Measurements from ENCODE around the gene C2orf15.

The C2orf15 gene

DNA sequence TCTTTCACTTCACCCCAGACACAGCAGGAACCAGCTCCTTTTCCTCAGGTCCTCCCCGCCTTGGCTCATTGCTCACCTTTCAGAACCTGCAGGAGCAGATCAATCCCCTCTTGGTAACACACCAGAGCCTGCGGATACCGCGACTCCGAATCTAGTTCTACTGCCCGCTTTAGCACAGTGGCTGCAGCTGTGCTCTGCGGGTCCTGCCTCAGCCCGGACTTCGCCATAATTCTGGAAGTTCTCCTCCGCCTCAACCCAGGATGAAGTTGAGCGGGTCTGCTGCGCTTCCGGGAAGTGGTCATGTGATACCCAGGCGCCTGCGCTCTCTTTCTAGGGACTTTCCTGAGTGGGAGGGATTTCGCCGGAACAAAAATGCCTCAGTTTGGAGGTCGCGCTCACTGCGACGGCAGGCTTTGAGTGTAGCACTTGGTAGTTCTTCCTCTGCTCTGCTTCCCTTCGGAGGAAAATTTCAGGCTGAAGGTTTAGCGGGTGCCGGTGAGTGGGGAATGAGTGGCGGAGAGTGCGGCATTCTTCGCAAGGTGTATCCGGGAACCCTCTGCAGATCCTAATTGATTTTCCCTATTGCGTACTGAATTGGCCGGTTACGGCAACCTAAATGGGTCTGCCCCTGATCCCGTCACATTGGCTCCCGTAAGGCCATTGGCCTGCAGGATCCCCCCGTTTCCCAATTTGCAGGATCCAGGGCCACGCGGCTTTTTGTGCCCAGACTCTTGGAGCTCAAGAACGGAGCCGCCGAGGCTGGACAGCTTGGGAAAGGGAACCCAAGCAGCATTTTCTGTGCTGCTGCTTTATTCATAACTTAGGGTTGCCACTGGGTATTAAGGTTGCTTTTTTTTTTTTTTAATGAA lies 39.5 kb downstream of the C2orf15 start, which contains the start of the genes MITD1 and MRPL30 (continued):
- TF ChIP-seq ZNF302 (tag by site-specific recombination; IDR thresholded peaks at IDR 0.05; ENCODE audit: low read depth), result no peak
- TF ChIP-seq ZNF549 (tag by site-specific recombination; IDR thresholded peaks at IDR 0.05), result no peak
- TF ChIP-seq, protein P1, sequence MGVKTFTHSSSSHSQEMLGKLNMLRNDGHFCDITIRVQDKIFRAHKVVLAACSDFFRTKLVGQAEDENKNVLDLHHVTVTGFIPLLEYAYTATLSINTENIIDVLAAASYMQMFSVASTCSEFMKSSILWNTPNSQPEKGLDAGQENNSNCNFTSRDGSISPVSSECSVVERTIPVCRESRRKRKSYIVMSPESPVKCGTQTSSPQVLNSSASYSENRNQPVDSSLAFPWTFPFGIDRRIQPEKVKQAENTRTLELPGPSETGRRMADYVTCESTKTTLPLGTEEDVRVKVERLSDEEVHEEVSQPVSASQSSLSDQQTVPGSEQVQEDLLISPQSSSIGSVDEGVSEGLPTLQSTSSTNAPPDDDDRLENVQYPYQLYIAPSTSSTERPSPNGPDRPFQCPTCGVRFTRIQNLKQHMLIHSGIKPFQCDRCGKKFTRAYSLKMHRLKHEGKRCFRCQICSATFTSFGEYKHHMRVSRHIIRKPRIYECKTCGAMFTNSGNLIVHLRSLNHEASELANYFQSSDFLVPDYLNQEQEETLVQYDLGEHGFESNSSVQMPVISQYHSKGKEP (tag by site-specific recombination; IDR thresholded peaks at IDR 0.05), result peak; percentile 67; the same call in 1 of the 2 replicates
- no peak for TF ChIP-seq ZNF529 (tag by site-specific recombination; IDR thresholded peaks at IDR 0.05; ENCODE audit: insufficient replicate concordance)
- TF ChIP-seq ZFP3 (tag by site-specific recombination; IDR thresholded peaks at IDR 0.05; ENCODE audit: low read depth), result no peak
- no peak for TF ChIP-seq ZNF274 (IDR thresholded peaks at IDR 0.05; ENCODE audit: low read length)
- TF ChIP-seq ZNF274 (tag by site-specific recombination; IDR thresholded peaks at IDR 0.05; ENCODE audit: borderline replicate concordance), result no peak

DNA sequence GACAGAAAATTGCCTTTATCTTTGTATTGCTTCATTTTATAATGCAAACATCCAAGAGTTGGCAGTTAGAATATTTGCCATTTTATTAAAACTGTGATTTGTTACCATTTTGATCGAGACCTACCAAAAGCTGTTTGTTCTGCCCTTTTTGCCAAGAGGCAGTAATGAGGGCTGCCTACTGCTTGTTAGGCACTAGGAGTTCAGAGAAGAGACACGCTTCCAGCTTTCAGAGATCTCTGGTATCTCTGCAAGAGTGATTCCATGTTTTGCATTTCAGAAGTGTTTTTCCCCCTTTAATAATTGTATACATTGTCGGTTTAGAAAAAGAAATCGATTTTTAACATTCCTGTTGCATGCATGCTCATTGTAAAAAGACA lies 40.1 kb downstream of the C2orf15 start:
- H3K9me3 ChIP-seq (ENCODE audit: control insufficient read depth, insufficient read depth, low read depth, low read length), result no peaks in the 10 kb centered on the region
- H3K27ac ChIP-seq (ENCODE audit: extremely low read depth, low read depth, low read length), result peak overlapping the region; percentile 55; the same call in 1 of the 2 replicates
- no peak for TF ChIP-seq ZNF514 (tag by site-specific recombination; IDR thresholded peaks at IDR 0.05)
- TF ChIP-seq ZNF335 (tag by site-specific recombination; conservative IDR thresholded peaks at IDR 0.05), result 0 out of 2 replicates have a peak, but pooled peaks have one; percentile 39
- TF ChIP-seq ZNF366 (tag by site-specific recombination; conservative IDR thresholded peaks at IDR 0.05), result no peak
- no peak for TF ChIP-seq ZNF354C (tag by site-specific recombination; IDR thresholded peaks at IDR 0.05; ENCODE audit: borderline replicate concordance, low read depth)
- no peak for TF ChIP-seq ZFHX2 (tag by site-specific recombination; conservative IDR thresholded peaks at IDR 0.05)
- peaks cover 0 to 3% of the 10 kb centered on the region in 2 experiments; a peak in 2 of 3 replicates for H3K36me3 ChIP-seq (ENCODE audit: control insufficient read depth in 2 of 2, insufficient read depth in 1 of 2, low read length in 2 of 2)
- peak overlapping the region; percentile 71 for H3K4me3 ChIP-seq (ENCODE audit: low read depth, low read length)
- ChIA-PET CTCF (interaction anchor here (0.6 to 0.7 kb wide), 2 partner anchors 98 to 138 kb away, joined by 3 read pairs; no protein-coding TSS in a partner anchor), POLR2A (interaction anchor here (1.3 to 2.9 kb wide), 3 partner anchors 27 to 156 kb away, joined by 6 to 32 read pairs (median 10); partner anchors contain the start of genes C2orf15, EIF5B, LIPT1 and TSGA10)
- H3K4me1 ChIP-seq (ENCODE audit: control insufficient read depth, insufficient read depth, low read length), result 0 out of 2 replicates have a peak, but pooled peaks cover 2% of the 10 kb centered on the region

DNA sequence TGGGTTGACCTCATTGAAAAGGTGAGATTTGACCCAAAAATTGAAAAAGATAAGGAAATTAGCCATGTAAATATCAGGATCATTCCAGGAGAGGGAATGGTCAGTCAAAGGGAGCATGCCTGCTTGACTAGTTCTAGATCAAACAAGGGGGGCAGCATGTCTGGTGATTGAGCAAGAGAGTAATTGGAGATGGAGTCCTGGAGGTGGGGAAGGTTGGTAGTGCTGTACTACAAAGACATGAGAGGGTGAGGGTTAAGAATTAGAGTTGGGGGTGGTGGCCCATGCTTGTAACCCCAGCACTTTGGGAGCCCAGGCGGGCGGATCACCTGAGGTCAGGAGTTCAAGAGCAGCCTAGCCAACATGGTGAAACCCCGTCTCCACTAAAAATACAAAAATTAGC lies 41.5 kb downstream of the C2orf15 start:
- POLR2A ChIA-PET, result no interaction called here
- Histone ChIP-seq H3K4me1 (ENCODE audit: control insufficient read depth, insufficient read depth, low read length) (0 out of 2 replicates have a peak, but pooled peaks cover 2% of the 10 kb centered on the region), H3K9me3 (ENCODE audit: control insufficient read depth, insufficient read depth, low read depth, low read length) (no peaks in the 10 kb centered on the region), H3K36me3 (ENCODE audit: control insufficient read depth in 2 of 2, insufficient read depth in 1 of 2, low read length in 2 of 2) (peaks cover 0 to 12% of the 10 kb centered on the region in 2 experiments; a peak in 2 of 3 replicates), H3K4me3 (ENCODE audit: low read depth, low read length) (no peak overlapping the region), H3K27ac (ENCODE audit: extremely low read depth, low read depth, low read length) (no peak overlapping the region)
- CTCF ChIA-PET, result no interaction called here
- TF ChIP-seq ZNF223 (tag by site-specific recombination; IDR thresholded peaks at IDR 0.05) (no peak), KLF1 (tag by site-specific recombination; IDR thresholded peaks at IDR 0.05) (no peak), ZNF768 (tag by site-specific recombination; IDR thresholded peaks at IDR 0.05) (no peak), ZNF239 (tag by site-specific recombination; IDR thresholded peaks at IDR 0.05) (no peak), ZNF600 (tag by site-specific recombination; IDR thresholded peaks at IDR 0.05) (no peak)
- TF ChIP-seq, protein P2, sequence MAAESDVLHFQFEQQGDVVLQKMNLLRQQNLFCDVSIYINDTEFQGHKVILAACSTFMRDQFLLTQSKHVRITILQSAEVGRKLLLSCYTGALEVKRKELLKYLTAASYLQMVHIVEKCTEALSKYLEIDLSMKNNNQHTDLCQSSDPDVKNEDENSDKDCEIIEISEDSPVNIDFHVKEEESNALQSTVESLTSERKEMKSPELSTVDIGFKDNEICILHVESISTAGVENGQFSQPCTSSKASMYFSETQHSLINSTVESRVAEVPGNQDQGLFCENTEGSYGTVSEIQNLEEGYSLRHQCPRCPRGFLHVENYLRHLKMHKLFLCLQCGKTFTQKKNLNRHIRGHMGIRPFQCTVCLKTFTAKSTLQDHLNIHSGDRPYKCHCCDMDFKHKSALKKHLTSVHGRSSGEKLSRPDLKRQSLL (tag by site-specific recombination; IDR thresholded peaks at IDR 0.05), result peak; percentile 57; the same call in 1 of the 2 replicates
